Stimulated activated naive B cell treated with anti-CD40 and anti-IgM and Interleukin-4, amounts not matched to agents 10 μg/mL and 1 μg/mL and 100 μg/mL, for 72 hours (primary cell): Measurements from ENCODE around the gene CLEC16A.
"Not testable (repeated sequence)": the region's sequence is repeated elsewhere in the genome, so short reads cannot be mapped to it uniquely, and the experiment has no call there.

Source experiments
- ATAC-seq, 2 donors: fragments of 150-1000 bp; cut with Tn5 transposase; replicated peaks; 2 replicates each; pipeline ENCODE4 v1.10.0; 2021; ENCODE audit warnings: moderate library complexity in 1 of 2
- DNase-seq: peaks from one replicate; pipeline ENCODE4 v3.0.0; 2021
- H3K27ac Mint-ChIP-seq: one replicate; pipeline ENCODE4 v1.8.0; 2022; ENCODE audit warnings: mild to moderate bottlenecking, mixed read lengths
- H3K27me3 Mint-ChIP-seq, 2 donors: one replicate each; pipeline ENCODE4 v1.8.0; 2022; ENCODE audit warnings: mixed read lengths in 2 of 2
- H3K36me3 Mint-ChIP-seq, 2 donors: one replicate each; pipeline ENCODE4 v1.8.0; 2022; ENCODE audit warnings: mixed read lengths in 2 of 2, mild to moderate bottlenecking in 1 of 2
- H3K4me1 Mint-ChIP-seq, 2 donors: one replicate each; pipeline ENCODE4 v1.8.0; 2022; ENCODE audit warnings: mixed read lengths in 2 of 2, mild to moderate bottlenecking in 1 of 2
- H3K4me3 Mint-ChIP-seq, 2 donors: one replicate each; pipeline ENCODE4 v1.8.0; 2022; ENCODE audit warnings: mild to moderate bottlenecking in 2 of 2, mixed read lengths in 2 of 2, moderate library complexity in 1 of 2
- H3K9me3 Mint-ChIP-seq, 2 donors: one replicate each; pipeline ENCODE4 v1.8.0; 2022; ENCODE audit warnings: mixed read lengths in 2 of 2, mild to moderate bottlenecking in 1 of 2

CLEC16A gene

DNA sequence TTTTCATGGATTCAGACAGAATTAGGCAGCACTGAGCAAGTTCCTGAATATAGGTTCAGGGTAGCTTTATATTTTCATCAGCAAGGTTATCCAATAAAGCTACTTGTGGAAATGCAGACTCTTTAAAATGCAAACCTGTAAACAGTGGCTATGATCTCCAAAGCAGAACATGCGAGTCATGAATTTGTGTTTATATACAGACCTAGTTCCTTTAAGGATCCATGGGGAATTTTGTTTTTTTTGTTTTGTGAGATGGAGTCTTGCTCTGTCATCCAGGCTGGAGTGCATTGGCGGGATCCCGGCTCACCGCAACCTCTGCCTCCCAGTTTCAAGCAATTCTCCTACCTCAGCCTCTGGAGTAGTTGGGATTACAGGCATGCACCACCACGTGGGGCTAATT is 14.8 kb downstream of the CLEC16A start:
- DNase-seq (no peak), ATAC-seq (no peak)
- H3K4me3 Mint-ChIP-seq: no peak overlapping the region
- no peaks in the 10 kb centered on the region for H3K9me3 Mint-ChIP-seq
- peaks cover 57 to 75% of the 10 kb centered on the region in 2 donors for H3K36me3 Mint-ChIP-seq
- H3K4me1 Mint-ChIP-seq: peaks cover 56 to 91% of the 10 kb centered on the region in 2 donors
- H3K27me3 Mint-ChIP-seq: no peaks in the 10 kb centered on the region
- peak overlapping the region; percentile 65 for H3K27ac Mint-ChIP-seq

DNA sequence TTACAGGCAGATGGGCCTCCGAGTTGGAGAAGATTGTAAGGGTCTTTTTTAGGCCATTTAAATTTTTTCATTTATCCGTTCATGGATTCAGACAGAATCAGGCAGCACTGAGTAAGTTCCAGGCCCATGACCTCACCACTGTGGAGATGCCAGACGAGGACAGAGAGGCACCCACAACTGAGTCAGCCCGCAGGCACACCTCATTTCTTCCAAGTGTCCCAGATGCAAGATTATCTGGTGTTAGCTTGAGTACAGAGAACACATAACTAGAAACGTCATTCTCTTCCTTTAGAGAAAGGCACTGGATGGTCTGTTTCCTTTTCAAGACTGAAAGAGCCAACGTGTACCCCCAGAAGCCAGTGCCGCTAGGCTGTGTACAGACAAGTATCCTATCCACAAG is 16.9 kb downstream of the CLEC16A start:
- H3K4me1 Mint-ChIP-seq: peaks cover 58 to 91% of the 10 kb centered on the region in 2 donors
- peaks cover 5 to 6% of the 10 kb centered on the region in 2 donors for H3K9me3 Mint-ChIP-seq
- DNase-seq (no peak), ATAC-seq (no peak)
- peak overlapping the region; percentile 80 for H3K27ac Mint-ChIP-seq
- H3K27me3 Mint-ChIP-seq: no peaks in the 10 kb centered on the region
- peaks cover 69 to 84% of the 10 kb centered on the region in 2 donors for H3K36me3 Mint-ChIP-seq
- no peak overlapping the region for H3K4me3 Mint-ChIP-seq

DNA sequence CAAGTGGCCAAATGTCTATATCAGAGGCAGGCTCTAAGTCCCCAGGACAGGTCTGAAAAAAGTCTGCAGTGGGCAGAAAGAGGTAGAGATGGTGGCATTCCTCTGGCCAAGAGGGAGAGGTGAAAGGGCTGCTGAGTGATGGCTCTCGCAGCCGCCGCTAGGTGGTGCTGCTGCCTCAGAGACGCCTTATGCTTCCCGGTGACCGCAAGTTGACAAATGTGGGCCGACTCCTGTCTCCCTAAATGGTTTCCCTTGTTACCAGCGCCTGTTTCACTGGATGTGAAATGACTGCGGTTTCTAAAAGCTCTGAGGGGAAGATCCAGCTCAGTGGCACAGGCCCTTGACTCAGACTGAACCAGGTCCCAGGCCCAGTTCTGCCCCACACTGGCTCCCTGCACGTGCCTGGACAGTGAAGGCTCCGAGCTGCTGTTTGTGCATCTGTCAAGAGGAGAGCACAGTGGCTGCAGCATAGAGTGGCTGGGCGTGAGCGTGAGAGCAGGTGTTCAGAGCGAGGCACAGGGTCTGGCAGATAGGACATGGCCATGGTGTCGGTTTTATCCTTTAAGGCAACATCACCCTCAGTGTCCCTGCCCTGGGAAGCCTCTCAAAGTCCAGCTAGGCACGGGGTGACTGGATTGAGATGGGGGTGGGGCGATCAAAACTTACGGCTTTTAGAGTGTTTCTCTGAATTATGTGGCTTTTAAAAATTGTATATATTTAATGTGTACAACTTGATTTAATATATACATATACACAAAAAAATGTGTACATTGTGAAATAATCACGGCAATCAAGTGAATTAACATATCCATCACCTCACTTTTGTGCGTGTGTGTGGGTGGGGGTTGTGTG is 19.9 kb downstream of the CLEC16A start:
- Mint-ChIP-seq H3K27ac (peak overlapping the region; percentile 100), H3K27me3 (no peaks in the 10 kb centered on the region), H3K9me3 (peaks cover 6 to 8% of the 10 kb centered on the region in 2 donors), H3K36me3 (peaks cover 73 to 91% of the 10 kb centered on the region in 2 donors), H3K4me1 (peaks cover 51 to 90% of the 10 kb centered on the region in 2 donors), H3K4me3 (peak overlapping the region; percentile 61 to 67)
- DNase-seq (peak; percentile 79), ATAC-seq (peak; percentile 47 to 48)

DNA sequence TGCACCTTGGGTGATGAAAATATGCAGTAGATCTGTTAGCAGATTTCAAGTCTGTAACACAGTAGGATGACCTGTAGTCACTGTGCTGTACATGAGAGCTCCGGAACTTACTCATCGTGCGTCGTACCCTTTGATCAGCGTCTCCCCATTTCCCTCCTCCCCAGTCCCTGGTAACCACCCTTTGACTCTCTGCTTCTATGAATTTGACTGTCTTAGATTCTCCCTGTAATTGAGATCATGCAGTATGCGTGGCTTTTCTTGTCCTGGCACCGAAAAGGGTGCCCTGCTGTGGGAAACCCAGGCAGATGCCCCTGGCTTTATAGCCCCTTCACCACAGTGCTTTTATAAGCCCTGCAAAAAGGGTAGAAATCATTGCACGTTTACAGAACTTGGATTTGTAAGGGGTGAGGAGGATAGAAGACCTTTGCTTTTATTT is 20.5 kb downstream of the CLEC16A start:
- peak overlapping the region; percentile 100 for H3K27ac Mint-ChIP-seq
- DNase-seq: peak; percentile 65
- H3K9me3 Mint-ChIP-seq: peaks cover 6 to 8% of the 10 kb centered on the region in 2 donors
- ATAC-seq: peak; percentile 60 to 72
- peaks cover 73 to 93% of the 10 kb centered on the region in 2 donors for H3K36me3 Mint-ChIP-seq
- H3K4me1 Mint-ChIP-seq: peaks cover 51 to 94% of the 10 kb centered on the region in 2 donors
- peak overlapping the region; percentile 56 to 61 for H3K4me3 Mint-ChIP-seq
- no peaks in the 10 kb centered on the region for H3K27me3 Mint-ChIP-seq

DNA sequence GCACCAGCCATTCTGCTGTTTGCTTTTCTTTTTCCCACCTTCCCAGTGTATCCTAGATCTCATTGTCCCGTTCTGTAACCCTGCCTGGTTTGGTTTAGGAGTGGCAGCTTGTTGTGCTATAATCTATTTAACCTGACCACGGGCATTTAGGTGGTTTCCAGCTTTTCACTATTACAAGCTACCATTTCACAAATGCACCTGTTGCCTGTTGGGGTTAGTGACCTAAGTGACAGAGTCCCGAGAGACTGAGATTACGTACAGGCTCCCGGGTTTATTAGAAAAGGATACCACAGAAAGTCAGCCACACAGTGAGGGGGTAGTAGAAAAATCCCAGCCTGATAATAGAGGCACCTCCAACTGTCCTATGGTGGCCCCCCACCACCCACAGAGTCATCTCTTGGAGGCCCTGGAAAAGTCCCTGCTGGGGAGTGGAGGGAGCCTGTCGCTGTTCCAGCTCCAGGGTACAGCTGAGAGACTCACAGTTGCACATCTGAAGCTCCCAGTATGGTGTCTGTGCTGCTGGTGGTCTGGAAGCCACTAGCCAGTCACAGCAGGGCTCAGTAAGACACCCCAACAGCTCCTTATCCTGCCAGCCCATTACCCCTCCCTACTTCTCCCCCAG is 21.2 kb downstream of the CLEC16A start:
- peaks cover 73 to 93% of the 10 kb centered on the region in 2 donors for H3K36me3 Mint-ChIP-seq

DNA sequence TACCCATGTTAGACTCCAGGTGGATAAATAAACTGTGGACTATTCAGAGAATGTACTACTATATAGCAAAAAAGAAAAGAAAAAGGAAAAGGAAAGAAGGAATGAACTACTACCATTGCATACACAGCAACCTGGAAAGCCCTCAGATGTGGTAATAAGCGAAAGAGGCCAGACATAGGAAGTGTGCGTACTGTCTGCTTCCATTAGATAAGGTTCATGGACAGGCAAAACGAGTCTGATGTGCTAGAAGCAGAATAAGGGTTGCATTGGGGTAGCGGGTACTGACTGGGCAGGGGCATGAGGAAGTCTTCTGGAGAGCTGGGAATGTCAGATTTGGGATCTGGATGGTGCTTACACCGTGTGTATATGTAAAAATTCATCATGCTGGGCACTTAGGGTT is 21.8 kb downstream of the CLEC16A start:
- no peak for DNase-seq
- peaks cover 74 to 93% of the 10 kb centered on the region in 2 donors for H3K36me3 Mint-ChIP-seq
- H3K4me1 Mint-ChIP-seq: peaks cover 55 to 94% of the 10 kb centered on the region in 2 donors
- H3K27ac Mint-ChIP-seq: peak overlapping the region; percentile 100
- H3K9me3 Mint-ChIP-seq: peaks cover 6 to 8% of the 10 kb centered on the region in 2 donors
- no peak for ATAC-seq
- peak overlapping the region; percentile 61 to 76 for H3K4me3 Mint-ChIP-seq
- H3K27me3 Mint-ChIP-seq: no peaks in the 10 kb centered on the region

More for the DNA sequence above, 21.2 kb downstream of the CLEC16A start:
- H3K4me1 Mint-ChIP-seq: peaks cover 51 to 94% of the 10 kb centered on the region in 2 donors
- peak overlapping the region; percentile 61 to 76 for H3K4me3 Mint-ChIP-seq
- no peaks in the 10 kb centered on the region for H3K27me3 Mint-ChIP-seq
- peak overlapping the region; percentile 100 for H3K27ac Mint-ChIP-seq
- ATAC-seq (peak; percentile 79 to 86), DNase-seq (peak; percentile 88)
- H3K9me3 Mint-ChIP-seq: peaks cover 6 to 8% of the 10 kb centered on the region in 2 donors

DNA sequence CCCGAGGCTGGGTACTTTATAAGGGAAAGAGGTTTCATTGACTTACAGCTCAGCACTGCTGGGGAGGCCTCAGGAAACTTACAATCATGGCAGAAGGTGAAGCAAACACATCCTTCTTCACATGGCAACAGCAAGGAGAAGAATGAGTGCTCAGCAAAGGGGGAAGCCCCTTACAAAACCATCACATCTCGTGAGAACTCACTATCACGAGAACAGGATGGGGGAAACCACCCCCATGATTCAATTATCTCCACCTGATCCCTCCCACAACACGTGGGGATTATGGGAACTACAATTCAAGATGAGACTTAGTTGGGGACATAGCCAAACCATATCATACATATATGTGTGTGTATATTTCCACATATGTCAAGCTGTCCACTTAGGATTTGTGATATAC is 22.2 kb downstream of the CLEC16A start:
- H3K27me3 Mint-ChIP-seq, ATAC-seq, H3K9me3 Mint-ChIP-seq: not testable (repeated sequence)
- H3K36me3 Mint-ChIP-seq: peaks cover 73 to 93% of the 10 kb centered on the region in 2 donors
- H3K27ac Mint-ChIP-seq: peak overlapping the region; percentile 100
- peak; percentile 66 for DNase-seq
- peak overlapping the region in 1 of 2 donors; percentile 3 for H3K4me3 Mint-ChIP-seq
- H3K4me1 Mint-ChIP-seq: peaks cover 54 to 94% of the 10 kb centered on the region in 2 donors

DNA sequence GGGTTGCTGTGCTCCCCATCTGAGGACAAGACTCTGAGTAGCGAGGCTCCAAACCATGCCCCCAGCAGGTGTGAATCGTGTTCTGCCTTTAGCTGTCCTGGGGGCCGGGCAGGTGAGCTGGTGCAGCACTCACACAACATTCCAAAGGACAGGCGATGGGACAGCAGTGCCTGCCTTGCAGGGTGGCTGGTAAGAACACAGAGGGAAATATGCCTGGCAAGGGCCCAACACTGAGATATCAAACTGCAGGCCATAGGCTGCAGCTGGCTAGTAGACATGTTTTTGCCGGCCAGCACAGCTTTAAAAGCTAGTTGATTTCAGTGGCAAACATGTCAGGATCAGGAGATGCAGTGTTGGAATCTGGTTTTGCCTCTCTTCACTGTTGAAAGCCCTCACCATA is 23.6 kb downstream of the CLEC16A start:
- Mint-ChIP-seq H3K36me3 (peaks cover 67 to 91% of the 10 kb centered on the region in 2 donors), H3K27ac (peak overlapping the region; percentile 84), H3K9me3 (peaks cover 6 to 8% of the 10 kb centered on the region in 2 donors), H3K27me3 (no peaks in the 10 kb centered on the region), H3K4me3 (no peak overlapping the region), H3K4me1 (peaks cover 60 to 97% of the 10 kb centered on the region in 2 donors)
- no peak for DNase-seq
- ATAC-seq: no peak

DNA sequence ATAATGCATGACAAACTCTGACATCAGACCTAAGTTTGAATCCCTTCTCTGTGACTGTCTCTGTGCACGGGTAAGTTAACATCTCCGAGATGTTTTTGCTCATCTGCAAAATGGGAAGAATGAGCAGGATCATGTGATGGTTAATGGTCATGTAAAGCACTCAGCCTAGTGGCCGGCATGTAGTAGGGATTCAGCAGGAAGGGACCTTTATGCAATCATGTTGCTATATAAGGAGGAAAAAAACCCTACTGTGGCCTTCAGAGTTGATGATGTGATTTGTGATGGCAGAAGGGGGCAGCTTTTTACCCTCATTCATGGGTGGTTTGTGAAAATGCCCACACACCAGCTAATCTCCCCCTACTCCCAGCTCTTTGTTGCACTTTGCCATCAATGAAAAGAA is 24.1 kb downstream of the CLEC16A start:
- Mint-ChIP-seq H3K4me1 (peaks cover 60 to 97% of the 10 kb centered on the region in 2 donors), H3K4me3 (no peak overlapping the region), H3K27me3 (no peaks in the 10 kb centered on the region), H3K36me3 (peaks cover 67 to 91% of the 10 kb centered on the region in 2 donors), H3K27ac (peak overlapping the region; percentile 84), H3K9me3 (peaks cover 6 to 8% of the 10 kb centered on the region in 2 donors)
- ATAC-seq (no peak), DNase-seq (no peak)

DNA sequence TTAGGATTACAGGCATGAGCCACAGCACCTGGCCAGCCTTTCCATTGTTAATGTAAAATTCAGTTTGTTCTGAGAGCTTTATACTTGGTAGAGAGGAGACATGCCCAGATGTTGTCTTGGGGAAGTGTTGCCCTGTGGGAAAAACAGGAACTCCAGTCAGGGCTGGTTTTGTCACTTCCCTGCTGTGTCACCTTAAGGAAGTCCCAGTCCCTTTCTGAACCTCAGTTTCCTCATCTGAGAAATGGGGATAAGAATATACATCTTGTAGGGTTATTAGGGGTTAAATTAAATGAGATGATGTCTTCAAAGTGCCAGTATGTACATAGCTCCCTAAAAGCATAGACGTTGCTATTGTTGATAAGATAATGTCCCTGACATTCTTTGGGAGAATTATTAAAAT is 25.3 kb downstream of the CLEC16A start:
- Mint-ChIP-seq H3K9me3 (peaks cover 6 to 8% of the 10 kb centered on the region in 2 donors), H3K27ac (peak overlapping the region; percentile 25), H3K36me3 (peaks cover 60 to 85% of the 10 kb centered on the region in 2 donors), H3K4me1 (peaks cover 55 to 90% of the 10 kb centered on the region in 2 donors), H3K4me3 (no peak overlapping the region), H3K27me3 (no peaks in the 10 kb centered on the region)
- DNase-seq (no peak), ATAC-seq (no peak)

DNA sequence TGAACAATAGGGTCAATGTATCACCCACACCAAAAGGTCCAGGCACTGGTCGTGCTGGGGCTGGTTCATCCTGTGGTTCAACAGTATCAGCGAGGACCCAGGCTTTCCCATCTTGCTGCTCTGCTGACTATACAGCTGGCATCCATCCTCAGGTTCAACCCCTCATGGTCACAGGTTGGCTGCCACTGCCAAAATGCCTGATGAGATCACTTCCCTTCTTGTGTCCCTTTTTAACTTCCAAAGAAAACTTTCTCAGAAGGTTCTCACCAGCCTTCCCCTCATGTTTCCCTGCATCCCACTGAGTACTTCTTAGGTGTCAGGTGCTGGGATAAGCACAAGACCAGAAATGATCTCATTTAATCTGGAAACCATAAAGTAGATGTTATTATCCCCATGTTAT is 25.7 kb downstream of the CLEC16A start:
- DNase-seq (no peak), ATAC-seq (no peak)
- Mint-ChIP-seq H3K4me1 (peaks cover 53 to 89% of the 10 kb centered on the region in 2 donors), H3K4me3 (no peak overlapping the region), H3K27ac (peak overlapping the region; percentile 84), H3K9me3 (peaks cover 6 to 8% of the 10 kb centered on the region in 2 donors), H3K27me3 (no peaks in the 10 kb centered on the region), H3K36me3 (peaks cover 60 to 86% of the 10 kb centered on the region in 2 donors)

DNA sequence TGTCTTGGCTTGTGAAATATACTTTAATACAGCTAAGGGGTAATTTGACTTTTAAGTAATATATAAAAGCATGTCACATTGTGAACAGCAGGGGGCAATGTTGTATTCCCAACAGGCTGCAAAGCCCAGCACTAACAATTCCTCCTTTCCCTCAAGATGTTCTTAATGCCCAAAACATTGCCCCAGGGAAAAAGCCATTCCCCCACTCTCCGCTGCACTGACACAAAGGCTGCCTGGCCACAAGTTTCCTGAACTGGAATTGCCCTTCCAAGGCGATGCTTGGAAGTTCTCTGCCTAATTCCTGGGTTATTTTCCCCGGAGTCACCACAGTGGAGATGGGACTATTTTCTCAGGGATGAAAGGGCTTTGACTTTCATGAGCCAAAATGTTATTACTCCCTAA is 27.2 kb downstream of the CLEC16A start:
- no peak overlapping the region for H3K4me3 Mint-ChIP-seq
- no peak for DNase-seq
- H3K27ac Mint-ChIP-seq: no peak overlapping the region
- H3K4me1 Mint-ChIP-seq: peaks cover 40 to 74% of the 10 kb centered on the region in 2 donors
- ATAC-seq: peak; percentile 42 to 55
- H3K27me3 Mint-ChIP-seq: no peaks in the 10 kb centered on the region
- no peaks in the 10 kb centered on the region for H3K9me3 Mint-ChIP-seq
- peaks cover 47 to 76% of the 10 kb centered on the region in 2 donors for H3K36me3 Mint-ChIP-seq

DNA sequence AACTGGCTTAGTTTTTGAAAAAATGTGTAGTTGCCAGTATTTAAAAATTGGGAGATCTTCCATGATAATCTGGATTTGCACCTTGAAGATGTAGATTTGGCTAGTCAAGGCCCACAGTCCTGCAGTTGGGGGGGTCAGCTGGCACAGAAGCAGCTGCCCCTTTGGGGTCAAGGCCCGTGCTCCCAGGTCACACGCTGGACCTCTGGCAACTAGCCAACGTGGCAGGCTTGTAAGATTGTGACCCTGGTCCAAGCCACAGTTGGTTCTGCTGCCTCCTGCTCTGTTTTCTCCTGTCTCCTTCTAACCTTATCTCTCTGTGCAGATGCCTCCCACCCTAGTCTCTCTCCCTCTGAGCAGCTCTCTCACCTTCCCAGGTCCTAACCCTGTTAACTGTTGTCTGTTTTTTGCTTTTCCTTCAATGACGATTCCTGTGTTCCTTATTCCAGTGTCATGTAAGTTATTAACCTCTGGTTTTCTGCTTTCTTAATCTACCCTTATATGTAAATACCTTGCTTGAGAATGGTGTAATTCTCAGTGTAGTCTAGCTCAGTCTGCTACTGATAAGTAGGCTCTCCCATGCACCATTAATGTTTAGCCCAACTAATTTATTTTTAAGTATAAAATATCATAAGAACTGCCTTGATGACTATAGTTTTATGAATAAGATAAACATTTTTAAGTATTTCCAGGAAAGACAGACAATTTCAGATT is 27.9 kb downstream of the CLEC16A start:
- H3K4me1 Mint-ChIP-seq: peaks cover 39 to 67% of the 10 kb centered on the region in 2 donors
- ATAC-seq: peak in 1 of 2 donors; percentile 16
- peaks cover 43 to 76% of the 10 kb centered on the region in 2 donors for H3K36me3 Mint-ChIP-seq
- no peaks in the 10 kb centered on the region for H3K9me3 Mint-ChIP-seq
- no peaks in the 10 kb centered on the region for H3K27me3 Mint-ChIP-seq
- H3K4me3 Mint-ChIP-seq: peak overlapping the region in 1 of 2 donors; percentile 10
- H3K27ac Mint-ChIP-seq: peak overlapping the region; percentile 75
- no peak for DNase-seq
